ENCODE measurements around the gene MCUB. TPM values are rescaled to one million over a fixed set of nuclear protein-coding genes. Genes with fewer than 3 reads are reported as not detected.
A peak's percentile ranks its signal among the peaks of the same experiment; 100 is the strongest.
"Not testable (repeated sequence)": the region's sequence is repeated elsewhere in the genome, so short reads cannot be mapped to it uniquely, and the experiment has no call there.

The MCUB gene
- total and polyA plus RNA-seq, 2 experiments from 2014 or later, result 32.9 to 52.6 TPM

DNA sequence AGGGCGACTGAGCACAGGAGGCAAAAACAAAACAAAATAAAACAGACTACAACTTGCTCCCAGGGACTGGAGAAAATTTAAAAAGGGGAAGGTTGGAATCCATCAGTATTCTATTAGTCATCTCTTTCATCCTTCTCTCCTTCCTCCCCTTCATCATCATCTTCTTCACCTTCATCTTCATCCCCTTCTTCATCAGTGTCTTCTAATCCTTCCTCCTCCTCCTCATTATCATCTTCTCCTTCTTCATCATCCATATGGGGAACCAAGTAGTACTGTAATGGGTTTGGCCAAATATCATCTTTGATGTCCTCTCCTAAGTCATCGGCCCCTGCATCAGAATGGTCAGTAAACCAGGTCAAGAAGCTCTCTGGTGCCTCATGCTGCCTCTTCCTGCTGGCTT, 6.9 kb upstream of the MCUB start:
- H4K20me1 ChIP-seq (ENCODE audit: insufficient read depth), result no peaks in the 10 kb centered on the region
- no peaks in the 10 kb centered on the region for H3K79me2 ChIP-seq (ENCODE audit: insufficient read depth)
- no peak overlapping the region for H3K4me3 ChIP-seq
- H3K27me3 ChIP-seq (replicated peaks; ENCODE audit: insufficient read depth), result no peaks in the 10 kb centered on the region
- H3F3A ChIP-seq (ENCODE audit: insufficient read depth), result peaks cover 19% of the 10 kb centered on the region
- no peaks in the 10 kb centered on the region for H3K9me3 ChIP-seq (ENCODE audit: low read depth)
- TF ChIP-seq EZH2phosphoT487 (IDR thresholded peaks at IDR 0.05; ENCODE audit: insufficient read depth, low read depth), result no peak
- TF ChIP-seq EZH2 (IDR thresholded peaks at IDR 0.05; ENCODE audit: insufficient read depth, poor library complexity, severe bottlenecking), result no peak
- no peaks in the 10 kb centered on the region for H3K36me3 ChIP-seq (ENCODE audit: low read depth)
- in situ Hi-C loops (cut with MboI), result no loop called here
- H2AFZ ChIP-seq, result no peak overlapping the region
- H3K27ac ChIP-seq, result no peak overlapping the region
- WGBS, 2 experiments (ENCODE audit: low coverage in 1 of 2, low lambda C conversion rate in 2 of 2, missing lambda C conversion rate in 2 of 2), result 95 to 97% methylated on average over 2 of the region's 2 CpGs
- no peak overlapping the region for H3K9ac ChIP-seq
- no peaks in the 10 kb centered on the region for H3K9me2 ChIP-seq (ENCODE audit: insufficient read depth)
- H3K4me2 ChIP-seq (ENCODE audit: unreplicated experiment), result no peak overlapping the region
- no peak for DNase-seq
- peaks cover 16% of the 10 kb centered on the region for H3K4me1 ChIP-seq (ENCODE audit: insufficient read depth)

DNA sequence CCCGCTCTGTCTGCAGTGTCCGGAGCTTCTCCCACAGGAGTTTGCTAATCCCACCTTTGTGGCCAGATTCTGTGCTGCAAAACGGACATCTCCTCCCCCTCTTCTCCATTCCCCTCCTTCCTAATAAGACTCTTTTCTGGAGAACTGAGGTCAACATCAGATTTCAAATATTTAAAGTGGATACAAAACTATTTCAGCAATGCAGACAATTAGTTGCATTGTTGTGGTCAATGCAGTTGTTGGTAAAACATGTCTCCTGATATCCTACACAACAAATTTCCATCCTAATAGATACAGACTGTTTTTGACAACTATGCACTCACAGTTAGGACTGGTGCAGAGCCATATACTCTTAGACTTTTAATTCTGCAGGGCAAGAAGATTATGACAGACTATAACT, 5.1 kb upstream of the MCUB start:
- Histone ChIP-seq H3K4me1 (ENCODE audit: insufficient read depth) (peaks cover 5% of the 10 kb centered on the region), H2AFZ (no peak overlapping the region), H3K79me2 (ENCODE audit: insufficient read depth) (no peaks in the 10 kb centered on the region), H3K27ac (no peak overlapping the region), H3K9me2 (ENCODE audit: insufficient read depth) (no peaks in the 10 kb centered on the region), H4K20me1 (ENCODE audit: insufficient read depth) (no peaks in the 10 kb centered on the region), H3K4me3 (no peak overlapping the region), H3K4me2 (ENCODE audit: unreplicated experiment) (no peak overlapping the region), H3F3A (ENCODE audit: insufficient read depth) (peaks cover 15% of the 10 kb centered on the region), H3K27me3 (replicated peaks; ENCODE audit: insufficient read depth) (no peaks in the 10 kb centered on the region), H3K9me3 (ENCODE audit: low read depth) (no peaks in the 10 kb centered on the region), H3K9ac (no peak overlapping the region), H3K36me3 (ENCODE audit: low read depth) (no peaks in the 10 kb centered on the region)
- WGBS, 2 experiments (ENCODE audit: low coverage in 1 of 2, low lambda C conversion rate in 2 of 2, missing lambda C conversion rate in 2 of 2), result 64 to 72% methylated on average over 3 of the region's 3 CpGs
- DNase-seq, result no peak
- in situ Hi-C loops (cut with MboI), result no loop called here
- TF ChIP-seq EZH2 (IDR thresholded peaks at IDR 0.05; ENCODE audit: insufficient read depth, poor library complexity, severe bottlenecking) (no peak), EZH2phosphoT487 (IDR thresholded peaks at IDR 0.05; ENCODE audit: insufficient read depth, low read depth) (no peak)

DNA sequence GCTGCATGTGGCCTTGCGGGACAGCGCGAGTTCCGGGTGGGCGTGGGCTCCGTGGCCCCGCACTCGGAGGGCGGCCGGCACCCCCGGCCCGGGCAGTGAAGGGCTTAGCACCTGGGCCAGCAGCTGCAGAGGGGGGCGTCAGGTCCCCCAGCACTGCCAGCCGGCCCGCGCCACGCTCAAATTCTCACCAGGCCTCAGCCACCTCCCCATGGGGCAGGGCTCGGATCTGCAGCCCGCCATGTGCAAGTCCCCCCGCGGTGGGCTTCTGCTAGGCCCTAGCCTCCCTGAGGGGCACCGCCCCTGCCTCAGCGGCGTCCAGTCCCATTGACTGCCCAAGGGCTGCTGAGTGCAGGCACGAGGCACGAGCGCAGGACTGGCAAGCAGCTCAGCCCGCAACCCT, 2.6 kb upstream of the MCUB start:
- Histone ChIP-seq H3K27me3 (replicated peaks; ENCODE audit: insufficient read depth) (no peaks in the 10 kb centered on the region), H3K9me2 (ENCODE audit: insufficient read depth) (no peaks in the 10 kb centered on the region), H3K9ac (no peak overlapping the region), H3K4me1 (ENCODE audit: insufficient read depth) (peaks cover 13% of the 10 kb centered on the region), H4K20me1 (ENCODE audit: insufficient read depth) (no peaks in the 10 kb centered on the region), H3K9me3 (ENCODE audit: low read depth) (no peaks in the 10 kb centered on the region), H3K4me3 (no peak overlapping the region), H3F3A (ENCODE audit: insufficient read depth) (peaks cover 34% of the 10 kb centered on the region), H2AFZ (no peak overlapping the region), H3K4me2 (ENCODE audit: unreplicated experiment) (no peak overlapping the region), H3K79me2 (ENCODE audit: insufficient read depth) (peaks cover 11% of the 10 kb centered on the region), H3K36me3 (ENCODE audit: low read depth) (no peaks in the 10 kb centered on the region), H3K27ac (no peak overlapping the region)
- 93 to 96% methylated on average over 15 to 28 of the region's 28 CpGs for WGBS, 2 experiments (ENCODE audit: low coverage in 1 of 2, low lambda C conversion rate in 2 of 2, missing lambda C conversion rate in 2 of 2)
- in situ Hi-C loops (cut with MboI), result no loop called here
- no peak for DNase-seq
- TF ChIP-seq EZH2 (IDR thresholded peaks at IDR 0.05; ENCODE audit: insufficient read depth, poor library complexity, severe bottlenecking) (no peak), EZH2phosphoT487 (IDR thresholded peaks at IDR 0.05; ENCODE audit: insufficient read depth, low read depth) (no peak)

DNA sequence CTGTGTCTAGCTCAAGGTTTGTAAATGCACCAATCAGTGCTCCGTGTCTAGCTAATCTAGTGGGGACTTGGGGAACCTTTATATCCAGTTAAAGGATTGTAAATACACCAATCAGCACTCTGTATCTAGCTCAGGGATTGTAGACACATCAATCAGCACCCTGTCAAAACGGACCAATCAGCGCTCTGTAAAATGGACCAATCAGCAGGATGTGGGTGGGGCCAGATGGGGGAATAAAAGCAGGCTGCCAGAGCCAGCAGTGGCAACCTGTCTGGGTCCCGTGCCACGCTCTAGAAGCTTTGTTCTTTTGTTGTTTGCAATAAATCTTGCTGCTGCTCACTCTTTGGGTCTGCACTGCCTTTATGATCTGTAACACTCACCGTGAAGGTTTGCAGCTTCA, 2.0 kb upstream of the MCUB start:
- 91 to 95% methylated on average over 6 of the region's 6 CpGs for WGBS, 2 experiments (ENCODE audit: low coverage in 1 of 2, low lambda C conversion rate in 2 of 2, missing lambda C conversion rate in 2 of 2)
- in situ Hi-C loops (cut with MboI); H3K4me2 ChIP-seq (ENCODE audit: unreplicated experiment): not testable (repeated sequence)

DNA sequence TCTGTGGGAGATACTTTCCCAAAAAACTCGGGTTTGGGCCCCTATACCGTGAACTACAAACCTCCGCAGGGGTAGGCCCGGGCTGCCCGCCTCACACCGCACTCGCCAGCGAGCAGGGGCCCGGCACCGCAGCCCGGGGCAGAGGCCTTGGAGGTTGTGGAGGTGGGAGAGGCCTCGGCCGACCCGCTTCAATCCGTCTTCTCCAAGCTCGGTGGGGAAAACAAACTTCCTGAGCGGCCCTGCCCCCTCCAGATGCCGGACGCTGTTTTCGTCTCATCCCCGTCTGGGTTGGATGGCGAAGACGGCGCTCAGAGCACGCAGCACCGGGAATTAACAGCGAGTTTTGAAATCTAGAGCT, 442 bp upstream of the MCUB start:
- Histone ChIP-seq H3K4me2 (ENCODE audit: unreplicated experiment) (peak overlapping the region; percentile 86), H4K20me1 (ENCODE audit: insufficient read depth) (no peaks in the 10 kb centered on the region), H3K27ac (peak overlapping the region; percentile 84), H3F3A (ENCODE audit: insufficient read depth) (peaks cover 32% of the 10 kb centered on the region), H3K36me3 (ENCODE audit: low read depth) (no peaks in the 10 kb centered on the region), H2AFZ (peak overlapping the region; percentile 94), H3K9me2 (ENCODE audit: insufficient read depth) (no peaks in the 10 kb centered on the region), H3K9ac (peak overlapping the region; percentile 91), H3K9me3 (ENCODE audit: low read depth) (no peaks in the 10 kb centered on the region), H3K4me1 (ENCODE audit: insufficient read depth) (peaks cover 13% of the 10 kb centered on the region), H3K27me3 (replicated peaks; ENCODE audit: insufficient read depth) (no peaks in the 10 kb centered on the region), H3K79me2 (ENCODE audit: insufficient read depth) (peaks cover 32% of the 10 kb centered on the region), H3K4me3 (peak overlapping the region; percentile 83)
- WGBS, 2 experiments (ENCODE audit: low coverage in 1 of 2, low lambda C conversion rate in 2 of 2, missing lambda C conversion rate in 2 of 2), result 2% methylated on average over 27 of the region's 27 CpGs
- peak; percentile 69 for DNase-seq
- TF ChIP-seq EZH2phosphoT487 (IDR thresholded peaks at IDR 0.05; ENCODE audit: insufficient read depth, low read depth) (no peak), EZH2 (IDR thresholded peaks at IDR 0.05; ENCODE audit: insufficient read depth, poor library complexity, severe bottlenecking) (no peak)
- in situ Hi-C loops (cut with MboI), result no loop called here

More for the DNA sequence above, 2.0 kb upstream of the MCUB start:
- DNase-seq; H3K27ac ChIP-seq; H3K36me3 ChIP-seq (ENCODE audit: low read depth); H3K4me3 ChIP-seq; H3K27me3 ChIP-seq (replicated peaks; ENCODE audit: insufficient read depth); H3K9me3 ChIP-seq (ENCODE audit: low read depth); H2AFZ ChIP-seq; H4K20me1 ChIP-seq (ENCODE audit: insufficient read depth); H3K9ac ChIP-seq; H3K9me2 ChIP-seq (ENCODE audit: insufficient read depth): not testable (repeated sequence)
- peaks cover 17% of the 10 kb centered on the region for H3K79me2 ChIP-seq (ENCODE audit: insufficient read depth)
- H3F3A ChIP-seq (ENCODE audit: insufficient read depth), result peaks cover 36% of the 10 kb centered on the region
- peaks cover 13% of the 10 kb centered on the region for H3K4me1 ChIP-seq (ENCODE audit: insufficient read depth)

All from GM23248 (cell line).